Peyer's patch (tissue), 4 donors: ENCODE measurements around the gene RFX5.

Source experiments
- POLR2A ChIP-seq, 2 donors: fragments of 450-650 bp; IDR thresholded peaks; one replicate each; pipeline ENCODE4 v1.5.1; 2017; ENCODE audit warnings: antibody characterized with exemption in 2 of 2, mild to moderate bottlenecking in 2 of 2, moderate library complexity in 2 of 2
- TF ChIP-seq, protein P1 (sequence below), 6 experiments: fragments of 450-650 bp in 4 of 6; fragments of 200-600 bp in 2 of 6; sonication (generic) in 1 of 6; IDR thresholded peaks; one replicate each; pipeline ENCODE4 v1.5.1; 2017 to 2019; ENCODE audit warnings: antibody characterized with exemption in 6 of 6, mild to moderate bottlenecking in 3 of 6, moderate library complexity in 1 of 6

DNA sequence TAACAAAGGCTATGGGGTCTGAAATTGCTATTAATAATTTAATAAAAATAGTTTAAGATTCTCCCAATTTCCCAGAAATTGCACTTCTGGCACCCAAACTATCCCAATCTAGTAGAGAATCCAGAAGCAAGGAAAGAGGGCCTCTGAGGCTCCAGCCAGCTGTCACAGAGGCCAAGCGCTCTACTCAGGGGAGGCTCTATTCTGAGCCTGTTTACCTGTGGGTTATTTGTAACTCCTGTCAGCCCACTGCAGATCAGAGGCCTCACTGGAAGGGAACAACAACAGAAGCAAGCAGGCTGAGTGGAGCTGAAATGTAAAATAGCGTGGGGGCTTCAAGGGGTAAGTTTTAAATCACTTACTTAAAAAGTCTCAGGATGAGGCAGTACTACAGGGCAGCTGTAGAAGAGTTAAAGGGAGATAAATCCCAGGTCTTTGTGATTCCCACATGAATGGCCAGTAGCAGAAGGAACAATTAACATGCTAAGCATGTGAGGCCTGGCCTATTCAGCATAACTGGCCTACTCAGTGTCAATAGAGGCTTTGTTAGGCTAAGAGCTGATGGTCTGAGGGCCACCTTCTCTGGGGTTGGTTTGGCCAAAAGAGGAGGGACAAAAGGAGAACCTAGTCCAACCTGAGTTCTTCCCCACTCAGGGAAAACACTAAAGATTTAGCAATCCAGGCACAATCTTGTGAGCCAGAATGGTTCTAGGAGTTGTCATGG is 52.1 kb downstream of the RFX5 start:
- TF ChIP-seq, protein P1, sequence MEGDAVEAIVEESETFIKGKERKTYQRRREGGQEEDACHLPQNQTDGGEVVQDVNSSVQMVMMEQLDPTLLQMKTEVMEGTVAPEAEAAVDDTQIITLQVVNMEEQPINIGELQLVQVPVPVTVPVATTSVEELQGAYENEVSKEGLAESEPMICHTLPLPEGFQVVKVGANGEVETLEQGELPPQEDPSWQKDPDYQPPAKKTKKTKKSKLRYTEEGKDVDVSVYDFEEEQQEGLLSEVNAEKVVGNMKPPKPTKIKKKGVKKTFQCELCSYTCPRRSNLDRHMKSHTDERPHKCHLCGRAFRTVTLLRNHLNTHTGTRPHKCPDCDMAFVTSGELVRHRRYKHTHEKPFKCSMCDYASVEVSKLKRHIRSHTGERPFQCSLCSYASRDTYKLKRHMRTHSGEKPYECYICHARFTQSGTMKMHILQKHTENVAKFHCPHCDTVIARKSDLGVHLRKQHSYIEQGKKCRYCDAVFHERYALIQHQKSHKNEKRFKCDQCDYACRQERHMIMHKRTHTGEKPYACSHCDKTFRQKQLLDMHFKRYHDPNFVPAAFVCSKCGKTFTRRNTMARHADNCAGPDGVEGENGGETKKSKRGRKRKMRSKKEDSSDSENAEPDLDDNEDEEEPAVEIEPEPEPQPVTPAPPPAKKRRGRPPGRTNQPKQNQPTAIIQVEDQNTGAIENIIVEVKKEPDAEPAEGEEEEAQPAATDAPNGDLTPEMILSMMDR (IDR thresholded peaks at IDR 0.05): no peak
- TF ChIP-seq POLR2A (IDR thresholded peaks at IDR 0.05): no peak
